RKO (cell line): ENCODE measurements around the gene ERGIC3.

Experiments
- DNase-seq: peaks from one replicate; pipeline ENCODE4 v3.0.0-alpha.2; 2016; ENCODE audit warnings: low spot score

Gene ERGIC3

DNA sequence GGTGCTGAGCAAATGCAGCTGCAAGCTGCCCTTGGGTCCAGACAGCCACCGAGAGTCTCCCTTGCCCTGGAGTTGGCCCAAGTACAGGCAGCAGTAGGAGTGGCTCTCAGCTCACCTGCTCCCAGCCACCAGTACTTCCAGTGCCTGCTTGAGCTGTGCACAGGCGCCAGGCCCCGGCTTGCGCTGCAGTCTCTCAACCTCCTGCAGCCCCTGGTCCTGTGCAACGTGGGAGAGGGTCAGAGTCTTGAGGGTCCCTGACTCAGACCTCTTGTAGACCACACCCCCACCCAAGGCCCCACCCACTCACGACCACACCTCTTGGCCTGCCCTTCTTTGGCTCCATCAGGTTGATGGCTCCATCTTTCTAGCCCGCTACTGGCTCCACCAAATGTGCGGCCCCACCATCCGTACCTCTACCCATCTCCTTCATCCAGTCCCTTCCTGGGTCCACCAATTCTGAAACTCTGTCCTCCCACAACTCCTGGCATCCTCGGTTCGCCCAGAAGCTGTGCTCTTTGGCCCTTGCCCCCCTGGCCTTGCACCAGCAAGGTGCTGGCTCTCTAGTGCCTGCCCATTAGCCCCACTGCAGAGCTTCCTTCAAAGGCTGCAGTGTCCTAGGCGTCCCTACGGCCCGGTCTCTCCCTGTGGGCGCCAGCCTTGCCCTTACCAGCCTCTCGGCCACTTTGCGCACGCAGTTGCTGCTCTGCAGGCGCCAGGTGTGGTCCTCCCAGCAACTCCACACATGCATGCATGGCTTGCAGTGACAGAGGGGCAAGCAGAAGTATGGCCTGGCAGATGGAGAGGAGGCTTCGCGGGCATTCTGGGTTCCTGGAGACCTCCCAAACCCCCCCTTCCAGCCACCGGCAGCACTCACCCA is 57.3 kb downstream of the ERGIC3 start:
- DNase-seq: no peak

DNA sequence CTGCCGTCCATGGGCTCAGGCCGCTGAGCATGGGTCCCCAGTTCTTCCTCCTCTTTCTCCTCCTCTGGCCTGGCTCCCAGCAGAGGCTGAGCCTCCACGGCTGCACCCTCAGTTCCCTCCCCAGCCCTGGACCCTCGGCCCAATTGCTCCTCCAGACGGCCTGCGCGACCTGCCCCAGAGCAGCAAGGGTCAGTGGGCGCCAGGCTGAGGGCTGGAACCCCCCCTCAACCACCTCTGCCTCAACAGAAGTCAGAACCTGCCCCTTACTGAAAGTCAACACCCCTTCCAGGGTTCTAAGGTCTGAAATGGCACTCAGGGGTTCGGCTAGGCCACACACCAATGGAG is 57.9 kb downstream of the ERGIC3 start:
- no peak for DNase-seq

DNA sequence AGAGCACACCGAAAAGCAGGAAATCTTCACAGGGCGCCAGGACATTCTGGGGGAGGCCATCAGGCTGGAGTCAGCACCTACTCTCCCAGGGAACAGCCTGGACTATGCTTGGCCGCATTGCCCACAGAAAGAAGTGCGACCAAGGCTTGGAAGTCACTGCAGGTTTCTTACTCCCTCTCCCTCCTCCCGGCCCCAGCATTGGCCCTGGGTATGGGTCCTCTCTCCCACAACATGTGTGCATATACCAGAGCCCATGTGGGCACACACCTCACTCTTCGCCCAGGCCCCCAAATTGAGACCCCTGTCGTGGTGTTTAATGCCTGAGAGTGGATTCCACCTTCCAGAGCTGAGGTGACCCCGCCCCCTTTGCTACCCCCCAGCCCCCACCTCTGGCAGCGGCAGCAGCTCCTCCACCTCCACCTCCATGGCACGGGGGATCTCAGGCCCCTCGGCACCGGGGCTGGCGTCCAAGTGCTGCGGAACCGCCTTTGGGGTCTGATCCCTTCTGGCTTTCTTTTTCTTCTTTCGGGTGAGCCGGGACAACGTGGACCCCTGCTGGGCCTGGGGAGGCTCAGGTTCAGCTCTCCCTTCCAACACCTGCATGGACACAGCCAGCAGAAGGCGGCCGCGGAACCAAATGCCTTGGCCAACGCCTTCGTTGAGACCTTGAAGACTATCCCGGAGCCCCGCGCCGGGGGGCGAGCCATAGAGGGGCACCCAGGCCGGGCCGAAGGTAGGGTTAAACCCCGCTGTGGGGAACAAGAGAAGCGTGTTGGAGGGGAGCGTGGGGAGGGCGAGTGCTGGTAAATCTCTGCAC is 58.5 kb downstream of the ERGIC3 start:
- DNase-seq: no peak

DNA sequence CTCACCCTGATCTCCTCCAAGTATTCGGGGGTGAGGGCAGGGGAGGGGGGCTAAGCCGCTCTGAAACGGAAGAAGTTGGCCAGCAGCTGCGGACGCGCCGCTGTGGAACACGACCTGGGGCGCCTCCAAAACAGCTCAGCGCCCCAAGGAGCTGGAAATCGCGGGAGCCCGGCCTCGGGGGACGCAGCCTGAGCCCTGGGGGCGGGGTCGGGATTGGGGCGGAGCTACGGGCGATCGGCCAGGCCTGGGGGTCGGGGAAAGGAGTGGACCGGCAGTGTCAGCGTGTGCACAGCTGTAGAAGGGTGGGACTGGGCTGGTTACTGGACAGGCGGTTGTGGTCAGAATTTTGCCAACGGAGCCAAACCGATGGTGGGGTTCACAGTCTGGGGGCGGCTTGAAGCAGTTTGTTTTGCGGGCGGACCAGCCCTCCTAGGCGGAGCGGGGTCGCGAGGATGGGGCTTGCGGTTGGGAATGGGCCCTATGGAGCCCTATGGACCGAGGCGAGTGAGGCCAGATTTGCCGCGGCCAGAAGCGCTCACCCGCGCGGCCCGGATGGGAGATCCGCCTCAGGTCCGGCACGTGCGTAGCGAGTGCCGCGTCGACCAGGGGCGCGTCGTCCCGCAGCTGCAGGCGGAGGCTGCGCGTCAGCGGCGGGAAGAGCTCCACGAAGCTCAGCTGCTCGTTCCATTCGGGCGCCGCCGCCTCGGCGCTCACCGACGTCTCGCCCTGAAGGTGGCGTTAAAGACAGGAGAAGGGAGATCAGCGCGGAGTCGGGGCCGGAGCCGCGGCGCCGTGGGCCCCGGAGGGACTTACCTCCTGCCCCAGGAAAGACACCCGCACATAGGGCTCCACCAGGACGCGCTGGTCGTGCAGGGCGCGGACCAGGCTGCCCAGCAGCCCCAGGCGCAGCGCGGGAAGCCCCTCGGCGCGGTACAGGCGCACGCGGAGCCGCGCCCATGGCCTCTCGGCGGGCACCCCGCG is 59.4 kb downstream of the ERGIC3 start:
- DNase-seq: no peak

DNA sequence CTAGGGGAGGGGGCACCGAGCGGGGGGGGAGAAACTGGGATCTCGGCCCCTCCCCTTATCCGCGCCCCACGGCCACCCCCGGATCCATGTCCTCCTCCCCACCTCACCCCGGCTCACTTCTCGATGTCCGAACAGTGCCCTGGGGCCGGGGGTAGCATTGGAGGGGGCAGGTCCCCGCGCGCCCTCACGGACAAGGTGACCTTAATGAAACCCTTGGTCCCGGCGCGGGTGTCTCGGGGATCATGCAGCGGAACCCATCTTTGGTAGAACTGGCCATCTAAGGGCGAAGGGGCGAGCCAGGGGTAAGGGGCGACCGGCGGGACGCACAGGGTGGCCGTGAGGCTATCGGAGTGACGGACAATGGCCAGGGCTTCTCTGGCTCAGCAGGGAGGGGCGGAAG is 60.1 kb downstream of the ERGIC3 start:
- no peak for DNase-seq

DNA sequence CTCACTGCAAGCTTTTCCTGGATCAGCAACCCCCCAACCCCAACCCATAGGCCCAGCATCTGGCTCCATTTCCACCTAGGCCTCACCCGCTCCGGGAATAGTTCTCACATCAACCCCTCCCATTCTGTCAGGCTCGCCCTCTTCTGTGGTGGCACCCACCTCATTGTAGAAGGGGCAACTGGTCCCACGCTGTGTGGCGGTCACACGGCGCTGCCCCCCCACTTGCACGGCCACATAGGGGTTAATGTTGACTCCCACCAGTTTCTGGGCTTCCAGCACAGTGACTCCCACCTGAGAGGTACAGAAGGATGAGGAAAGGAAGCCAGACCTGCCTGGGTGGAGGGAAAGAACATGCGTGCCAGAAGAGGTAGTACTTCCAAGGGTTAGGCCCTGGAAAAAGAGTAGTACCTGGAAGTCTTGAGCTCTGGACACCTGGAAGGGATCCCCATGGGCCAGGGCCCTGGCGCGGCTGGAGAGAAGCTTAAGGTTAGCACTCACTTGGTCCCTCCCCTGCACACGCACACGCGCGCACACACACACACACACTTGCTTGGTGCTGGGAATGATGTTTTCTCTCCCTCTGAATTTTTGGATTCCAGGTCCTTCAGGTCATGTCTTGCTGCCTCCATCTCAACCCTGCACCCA is 61.1 kb downstream of the ERGIC3 start:
- DNase-seq: no peak

DNA sequence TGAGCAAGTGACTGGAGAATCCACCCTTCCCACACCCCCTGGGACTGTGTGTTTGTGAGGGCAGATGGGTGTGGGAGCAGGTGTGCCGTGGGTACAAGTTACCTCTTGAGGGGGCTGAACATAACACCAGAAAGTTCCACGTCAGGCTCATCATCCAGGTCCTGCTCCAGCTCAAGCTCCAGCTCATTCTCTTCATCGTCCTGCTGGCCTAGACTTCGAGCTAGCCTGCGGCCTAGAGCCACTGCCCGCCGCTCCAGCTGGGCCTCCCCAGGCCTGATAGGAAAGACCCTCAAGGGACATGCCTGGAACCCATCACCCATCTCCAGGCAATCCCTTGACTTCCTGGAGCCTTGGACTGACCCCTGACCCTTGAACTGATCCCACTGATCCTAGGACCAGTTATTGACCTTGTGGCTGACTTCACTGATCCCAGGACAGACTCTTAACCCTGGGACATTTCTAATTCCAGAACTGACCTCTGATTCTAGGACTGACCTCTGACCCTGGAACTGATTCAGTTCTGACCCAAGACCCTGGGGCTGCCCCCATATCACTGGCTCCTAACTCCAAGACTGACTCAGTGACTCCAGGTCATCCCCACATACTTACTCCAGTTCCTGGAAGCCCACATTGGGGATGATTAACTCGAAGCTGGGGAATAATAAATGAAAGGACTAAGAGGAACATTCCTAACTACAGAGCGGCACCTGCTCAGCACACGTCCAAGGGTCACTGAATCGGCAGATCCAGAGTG is 62.0 kb downstream of the ERGIC3 start:
- no peak for DNase-seq

DNA sequence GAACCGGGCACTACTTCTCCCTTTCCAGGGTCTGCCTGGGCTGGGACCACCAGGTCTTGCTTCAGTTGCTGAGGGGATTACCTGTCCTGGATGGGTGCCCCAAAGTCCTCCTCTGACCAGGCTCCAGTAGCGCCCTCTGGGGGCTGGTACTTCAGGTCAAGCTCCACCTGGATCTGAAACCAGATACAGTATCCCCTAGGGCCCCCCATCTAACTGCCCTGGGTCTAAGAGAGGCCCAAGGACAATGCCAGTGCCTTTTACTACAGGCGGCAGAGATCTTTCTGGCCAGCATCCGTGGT is 62.5 kb downstream of the ERGIC3 start:
- no peak for DNase-seq

DNA sequence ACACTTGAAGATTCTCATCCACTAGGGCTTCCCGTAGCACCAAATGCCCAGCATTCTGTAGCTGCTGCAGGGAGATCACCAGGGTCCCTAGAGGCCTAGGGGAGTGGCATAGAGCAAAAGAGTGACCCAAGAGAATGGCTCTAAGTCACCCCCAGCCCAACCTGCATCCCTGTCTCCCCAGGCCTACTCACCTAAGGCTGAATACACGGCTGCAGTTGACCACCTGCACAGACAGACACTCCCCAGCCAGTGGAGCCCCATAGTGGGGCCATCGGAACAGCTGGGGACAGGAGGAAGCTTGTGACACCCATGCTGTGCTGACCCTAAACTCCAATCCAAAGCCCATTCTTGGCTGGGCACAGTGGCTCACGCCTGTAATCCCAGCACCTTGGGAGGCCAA is 64.2 kb downstream of the ERGIC3 start:
- no peak for DNase-seq
